ENCODE measurements around the gene MAZ. TPM values are rescaled to one million over a fixed set of nuclear protein-coding genes. Genes with fewer than 3 reads are reported as not detected.

The MAZ gene
- total and polyA plus RNA-seq, 2 of the 13 experiments (the other 11 are each of a cell fraction or from before 2014, with no cell fraction given), result 203 to 277 TPM

- peak; percentile 88 for TF ChIP-seq ZNF572 (CRISPR knock-in tag; IDR thresholded peaks at IDR 0.05)
- TF ChIP-seq DPF2 (CRISPR knock-in tag; IDR thresholded peaks at IDR 0.05; ENCODE audit: borderline replicate concordance, low read depth), result peak; percentile 72; the same call in 1 of the 2 replicates
- no peak for TF ChIP-seq ATF1 (CRISPR knock-in tag; IDR thresholded peaks at IDR 0.05)
- peak; percentile 86 for TF ChIP-seq DR1 (CRISPR knock-in tag; IDR thresholded peaks at IDR 0.05)
- TF ChIP-seq ZNF800 (CRISPR knock-in tag; IDR thresholded peaks at IDR 0.05), result peak; percentile 97
- TF ChIP-seq ARNT2 (CRISPR knock-in tag; IDR thresholded peaks at IDR 0.05; ENCODE audit: low read depth), result peak; percentile 99
- TF ChIP-seq RNF2 (conservative IDR thresholded peaks at IDR 0.05; ENCODE audit: low read depth), result peak; percentile 98
- TF ChIP-seq ZNF274 (CRISPR knock-in tag; IDR thresholded peaks at IDR 0.05), result peak; percentile 99
- no peak; the same call in 1 of the 2 replicates for TF ChIP-seq SP2 (CRISPR knock-in tag; IDR thresholded peaks at IDR 0.05)
- peak; percentile 99 for TF ChIP-seq ARID4A (CRISPR knock-in tag; IDR thresholded peaks at IDR 0.05; ENCODE audit: borderline replicate concordance)
- TF ChIP-seq JUND (CRISPR knock-in tag; IDR thresholded peaks at IDR 0.05), result peak; percentile 60
- peak; percentile 53; the same call in 1 of the 2 replicates for TF ChIP-seq RELA (CRISPR knock-in tag; IDR thresholded peaks at IDR 0.05)
- no peak for TF ChIP-seq HOMEZ (CRISPR knock-in tag; IDR thresholded peaks at IDR 0.05; ENCODE audit: low read depth)
- TF ChIP-seq KLF15 (CRISPR knock-in tag; IDR thresholded peaks at IDR 0.05; ENCODE audit: borderline replicate concordance), result peak; percentile 97; the same call in 1 of the 2 replicates
- peak; percentile 76 for TF ChIP-seq STAG1 (CRISPR knock-in tag; IDR thresholded peaks at IDR 0.05)
- peak; percentile 96 for TF ChIP-seq ZNF501 (CRISPR knock-in tag; IDR thresholded peaks at IDR 0.05)
- peak; percentile 95; the same call in 1 of the 2 replicates for TF ChIP-seq ZNF343 (CRISPR knock-in tag; IDR thresholded peaks at IDR 0.05)
- TF ChIP-seq MAFK (conservative IDR thresholded peaks at IDR 0.05 in 1 of 2, IDR thresholded peaks at IDR 0.05 in 1 of 2; ENCODE audit: low read length in 2 of 2), result no peak
- TF ChIP-seq CREB3 (CRISPR knock-in tag; IDR thresholded peaks at IDR 0.05), result peak; percentile 98
Measured at GRCh38 chr16:29807426-29808218, 1.3 kb downstream of the MAZ start (continued).

All from HepG2 (cell line).